GM21526 (cell line): ENCODE results near the gene FKBP8.
"Not testable (repeated sequence)": the region's sequence is repeated elsewhere in the genome, so short reads cannot be mapped to it uniquely, and the experiment has no call there.

Experiments used
- ATAC-seq: cut with Tn5 transposase; IDR thresholded peaks from one replicate; pipeline ENCODE4 v1.9.1; 2021; ENCODE audit warnings: moderate library complexity; ENCODE audit not compliant: unreplicated experiment, low FRiP score

FKBP8 gene

GRCh38 chr19:18559685-18560084 lies 16.3 kb upstream of the FKBP8 start:
- ATAC-seq, result no peak

DNA sequence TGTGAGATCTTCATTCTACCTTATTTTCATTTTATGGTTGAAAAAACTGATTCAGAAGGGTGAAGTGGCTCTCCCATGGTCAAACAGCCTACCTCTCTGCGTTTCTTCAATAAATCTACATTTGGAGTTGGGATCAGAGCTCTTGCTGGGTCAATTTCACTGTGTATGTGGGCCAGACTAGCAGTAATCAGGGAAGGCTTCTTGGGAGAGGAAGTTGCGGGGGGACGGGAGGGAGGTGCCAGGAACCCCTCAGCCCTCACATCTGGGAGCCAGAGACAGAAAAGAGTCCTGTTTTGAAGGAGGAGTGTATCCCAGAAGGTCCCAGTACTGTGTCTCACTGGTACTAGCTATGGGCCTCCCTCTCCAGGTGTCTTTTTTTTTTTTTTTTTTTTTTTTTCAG lies 15.2 kb upstream of the FKBP8 start:
- no peak for ATAC-seq

DNA sequence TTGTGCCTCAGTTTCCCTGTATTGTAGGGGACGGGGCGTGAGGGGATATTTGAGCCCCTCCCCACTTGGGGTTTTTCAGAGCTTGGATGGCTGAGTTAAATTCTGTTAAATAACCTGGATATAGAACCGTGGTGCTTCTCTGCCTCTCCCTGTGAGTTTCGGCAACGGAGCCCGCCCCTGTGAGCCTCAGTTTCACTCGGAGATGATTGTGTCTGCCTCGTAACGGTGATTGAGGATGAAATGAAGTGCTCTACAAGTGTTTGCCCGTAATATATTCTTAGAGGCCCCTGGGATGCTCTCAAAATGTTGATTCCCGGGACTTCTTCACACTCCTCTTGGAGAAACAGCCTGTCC lies 14.8 kb upstream of the FKBP8 start:
- no peak for ATAC-seq

DNA sequence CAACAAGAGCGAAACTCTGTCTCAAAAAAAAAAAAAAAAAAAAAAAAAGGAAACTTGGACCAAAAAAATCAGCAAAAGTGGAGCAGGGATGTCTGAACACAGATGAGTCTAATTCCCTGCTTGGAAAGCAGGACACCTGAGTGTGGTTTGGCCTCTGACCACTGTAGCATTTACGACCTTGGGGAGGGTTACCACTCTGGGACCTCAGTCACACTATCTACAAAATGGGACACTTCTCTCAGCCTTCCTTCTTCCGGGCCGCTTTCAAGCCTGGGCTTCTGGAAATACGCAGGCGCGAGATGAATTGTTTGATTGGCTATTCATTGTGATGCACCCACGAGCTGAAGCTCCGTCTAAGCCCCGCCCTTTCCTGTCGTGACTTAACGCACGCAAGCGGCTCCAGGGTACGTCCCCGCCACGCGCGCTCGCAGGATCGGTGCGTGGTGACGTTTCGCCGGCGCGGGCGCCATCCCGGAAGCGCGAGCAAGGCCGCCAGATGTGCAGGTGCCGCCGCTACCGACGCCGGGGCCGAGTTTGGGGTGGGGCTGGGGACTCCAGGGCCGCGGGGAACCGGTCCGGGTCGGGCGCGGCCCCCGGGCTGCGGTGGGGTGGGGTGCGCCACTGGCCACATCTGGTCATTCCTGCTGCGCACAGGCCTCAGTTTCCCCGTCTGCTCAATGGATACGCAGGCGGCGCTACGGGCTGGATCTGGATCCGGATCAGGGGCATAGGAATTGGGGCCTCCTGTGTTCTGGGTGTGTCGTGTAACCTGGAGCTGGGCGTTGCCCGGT lies 14.2 kb upstream of the FKBP8 start, which contains the start of gene KXD1:
KXD1 (plus strand) TSS at position 460 of the 791 bp plus-strand sequence. CDS start 4,187 bp downstream, outside the sequence.
- ATAC-seq, result peak; percentile 87

DNA sequence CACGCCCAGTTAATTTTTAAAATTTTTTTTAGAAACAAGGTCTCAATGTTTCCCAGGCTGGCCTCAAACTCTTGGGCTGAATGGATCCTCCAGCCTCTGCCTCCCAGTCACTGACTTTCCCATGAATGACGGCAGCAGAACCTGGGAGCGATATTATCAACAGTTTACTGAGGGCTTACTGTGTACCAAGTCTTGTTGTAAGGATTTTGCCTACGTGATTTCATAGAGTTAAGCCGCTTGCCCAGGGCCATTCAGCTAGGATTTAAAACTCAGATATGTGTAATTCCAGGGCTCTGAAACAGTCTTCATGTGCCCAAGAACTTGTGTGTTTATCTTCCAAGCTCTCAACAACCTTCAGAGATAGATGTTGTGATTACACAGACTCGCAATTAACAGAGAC lies 8.3 kb upstream of the FKBP8 start:
- ATAC-seq, result no peak

- ATAC-seq, result peak; percentile 62
These were observed 572 bp upstream of the FKBP8 start for GRCh38 chr19:18543814-18544475.

- no peak for ATAC-seq
These were observed 1.1 kb downstream of the FKBP8 start for GRCh38 chr19:18541992-18542940.

- no peak for ATAC-seq
These were observed 1.9 kb downstream of the FKBP8 start for GRCh38 chr19:18541258-18541991.

DNA sequence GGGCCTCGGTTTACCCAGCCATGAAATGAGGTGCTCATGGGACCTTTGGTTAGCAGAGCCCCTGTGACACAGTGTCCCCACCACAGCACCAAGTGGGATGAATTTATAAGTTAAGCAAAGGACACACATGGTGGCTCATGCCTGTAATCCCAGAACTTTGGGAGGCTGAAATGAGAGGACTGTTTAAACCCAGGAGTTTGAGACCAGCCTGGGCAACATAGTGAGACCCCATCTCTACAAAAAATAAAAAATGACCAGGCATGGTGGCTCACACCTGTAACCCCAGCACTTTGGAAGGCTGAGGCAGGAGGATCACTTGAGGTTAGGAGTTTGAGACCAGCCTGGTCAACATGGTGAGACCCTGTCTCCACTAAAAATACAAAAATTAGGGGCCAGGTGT lies 3.2 kb downstream of the FKBP8 start:
- not testable (repeated sequence) for ATAC-seq

- ATAC-seq, result no peak
These were observed 4.0 kb downstream of the FKBP8 start for GRCh38 chr19:18539372-18539771.

DNA sequence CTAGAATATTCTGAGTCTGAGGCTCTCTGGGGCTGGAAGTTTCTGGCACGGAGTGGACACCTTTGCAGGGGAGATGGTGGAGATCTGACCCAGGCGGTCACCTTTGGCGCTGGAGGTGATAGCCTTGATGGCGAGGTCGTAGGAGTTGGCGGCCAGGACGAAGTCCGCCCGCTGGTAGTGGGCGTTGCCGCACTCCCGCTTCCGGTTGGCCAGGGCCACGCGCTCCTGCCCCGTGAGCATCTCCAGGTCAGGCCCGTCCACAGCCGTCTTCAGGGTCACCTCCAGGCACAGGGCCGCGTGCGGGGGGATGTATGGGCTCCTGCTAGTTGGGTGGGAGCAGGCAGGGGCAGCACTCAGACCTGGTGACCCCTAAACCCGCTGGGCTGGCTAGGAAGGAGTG lies 5.3 kb downstream of the FKBP8 start:
- ATAC-seq, result no peak

DNA sequence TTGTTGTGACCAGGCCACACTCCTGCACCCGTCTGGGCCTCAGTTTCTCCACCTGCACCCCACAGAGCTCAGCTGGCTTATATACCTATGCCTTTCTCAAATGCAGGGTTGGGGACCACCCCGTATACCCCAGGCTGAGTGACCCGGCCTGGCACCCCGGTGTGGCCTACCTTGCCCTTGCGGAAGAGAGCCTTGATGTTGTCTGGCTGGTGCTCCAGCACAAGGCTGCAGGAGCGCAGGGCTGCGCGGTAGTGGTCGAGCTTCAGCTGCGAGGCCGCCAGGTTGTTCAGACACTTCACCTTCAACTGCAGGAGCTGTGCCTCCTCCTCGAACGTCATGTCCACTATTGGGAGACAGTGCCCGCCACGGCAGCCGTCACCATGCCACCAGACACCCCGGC lies 5.9 kb downstream of the FKBP8 start:
- ATAC-seq, result no peak

DNA sequence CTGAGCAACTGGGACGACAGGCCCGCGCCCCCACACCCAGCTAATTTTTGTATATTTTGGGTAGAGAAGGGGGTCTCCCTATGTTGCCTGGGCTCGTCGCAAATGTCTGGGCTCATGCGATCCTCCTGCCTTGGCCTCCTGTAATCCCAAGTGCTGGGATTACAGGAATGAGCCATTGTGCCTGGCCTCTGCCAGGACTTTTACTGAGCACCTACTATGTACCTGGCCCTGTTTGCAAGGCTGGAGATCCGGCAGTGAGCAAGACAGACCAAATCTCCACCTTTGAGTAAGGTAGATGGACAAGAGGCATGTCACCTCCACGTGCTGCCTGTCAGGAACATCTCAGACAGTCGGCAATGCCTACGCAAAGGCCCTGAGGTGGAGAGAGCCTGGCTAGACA lies 6.9 kb downstream of the FKBP8 start:
- ATAC-seq, result no peak

DNA sequence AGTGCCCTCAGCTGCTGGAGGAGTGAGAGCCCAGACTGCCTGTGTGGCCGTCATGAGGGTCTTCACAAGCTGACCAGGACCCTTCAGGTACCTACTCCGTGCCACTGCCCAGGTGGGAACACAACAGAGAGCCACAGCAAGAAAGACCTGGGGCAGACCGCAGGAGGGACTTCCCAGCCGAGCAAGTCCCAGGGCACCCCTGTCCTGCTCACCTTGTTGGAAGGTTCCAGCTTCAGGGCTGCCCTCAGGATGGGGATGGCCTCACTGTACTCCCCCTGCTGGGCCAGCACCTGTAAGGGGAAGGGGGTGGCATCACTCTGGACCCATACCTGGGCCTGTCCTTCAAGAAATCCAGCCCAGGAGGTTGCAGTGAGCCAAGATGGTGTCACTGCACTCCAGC lies 10.3 kb downstream of the FKBP8 start:
- ATAC-seq, result no peak

DNA sequence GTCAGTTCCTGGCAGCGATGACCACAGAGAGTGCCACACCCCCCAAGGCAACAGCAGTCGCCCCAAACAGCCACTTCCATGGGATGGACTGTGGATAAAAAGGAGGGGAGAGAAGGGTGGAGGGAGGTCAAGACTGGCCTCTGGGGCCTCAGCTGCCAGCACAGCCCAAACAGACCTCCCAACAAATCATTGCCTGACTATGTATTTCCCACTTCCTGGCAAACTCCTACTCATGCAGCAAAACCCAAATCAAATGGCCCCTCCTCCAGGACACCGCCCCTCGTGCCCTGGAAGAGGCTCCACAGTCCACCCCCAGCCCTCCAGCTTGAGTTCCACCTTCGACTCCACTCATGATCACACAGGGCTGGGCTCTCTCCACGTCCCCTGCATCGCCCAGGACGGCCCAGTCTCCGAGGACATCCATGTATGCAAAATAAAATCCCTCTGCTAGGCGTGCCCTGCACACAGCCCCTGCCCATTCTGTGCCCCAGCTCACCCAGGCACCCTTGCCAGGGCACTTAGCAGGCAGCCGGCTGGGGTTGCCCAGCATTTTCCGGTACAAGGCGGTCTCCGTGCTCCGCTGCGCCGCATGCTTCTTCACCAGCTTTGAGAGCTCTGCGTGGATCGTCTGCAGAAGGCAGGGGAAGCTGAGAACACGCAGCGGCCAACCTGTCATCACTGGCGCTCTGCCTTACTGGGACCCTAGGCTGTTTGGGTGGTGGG lies 11.0 kb downstream of the FKBP8 start:
- no peak for ATAC-seq

DNA sequence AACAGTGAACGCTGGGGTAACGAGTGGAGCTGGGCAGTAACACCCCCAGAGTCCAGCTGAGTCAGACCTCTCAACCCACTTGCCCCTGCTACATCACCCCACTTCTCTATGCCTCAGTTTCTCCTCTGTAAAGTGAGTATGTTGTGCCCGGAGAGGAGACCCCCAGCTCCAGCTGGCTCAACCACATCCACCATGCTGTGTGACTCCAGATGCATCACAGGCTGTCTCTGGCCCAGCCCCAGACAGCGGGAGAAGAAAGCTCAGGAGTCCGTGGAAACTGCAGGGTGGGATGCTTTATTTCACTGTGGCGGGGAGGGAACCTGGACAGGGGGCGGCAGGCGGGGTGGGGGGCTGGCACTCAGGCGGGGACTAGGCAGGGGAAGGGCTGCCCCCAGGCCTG lies 11.9 kb downstream of the FKBP8 start:
- ATAC-seq, result no peak

GRCh38 chr19:18529782-18530181 lies 13.6 kb downstream of the FKBP8 start:
- ATAC-seq, result no peak

DNA sequence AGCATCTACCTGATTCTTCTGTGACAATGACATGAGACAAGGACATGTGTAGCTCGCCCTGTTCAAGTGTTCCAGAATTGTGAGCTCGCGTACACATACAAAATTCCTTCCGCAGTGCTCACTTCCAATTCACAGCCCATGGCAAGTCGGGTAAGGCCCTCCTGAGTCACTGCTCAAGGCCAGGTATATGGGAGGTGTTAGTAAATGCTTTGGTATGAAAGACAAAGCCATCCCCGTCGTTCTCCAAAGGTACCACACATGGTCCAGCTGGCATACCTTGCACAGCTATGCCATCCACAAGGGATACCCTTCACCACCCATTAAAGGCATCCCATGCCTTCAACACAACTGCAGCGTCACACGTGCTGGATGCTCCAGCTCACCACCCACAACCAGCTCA lies 17.1 kb downstream of the FKBP8 start:
- ATAC-seq, result no peak

DNA sequence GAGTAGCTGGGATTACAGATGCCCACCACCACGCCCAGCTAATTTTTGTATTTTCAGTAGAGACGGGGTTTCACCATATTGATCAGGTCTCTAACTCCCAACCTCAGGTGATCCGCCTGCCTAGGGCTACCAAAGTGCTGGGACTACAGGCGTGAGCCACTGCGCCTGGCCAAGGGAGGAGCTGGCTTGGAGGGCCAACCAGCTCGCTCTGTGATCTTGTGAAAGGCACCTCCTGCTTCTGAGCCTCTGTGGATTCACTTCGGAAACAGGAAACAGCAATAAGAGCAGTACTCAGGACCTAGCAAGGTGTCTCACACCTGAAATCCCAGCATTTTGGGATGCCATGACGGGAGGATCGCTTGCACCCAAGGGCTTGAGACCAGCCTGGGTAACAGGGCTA lies 19.5 kb downstream of the FKBP8 start:
- no peak for ATAC-seq
